ENCODE data around the gene PPARA.
A peak's percentile ranks its signal among the peaks of the same experiment; 100 is the strongest.

Gene PPARA

DNA sequence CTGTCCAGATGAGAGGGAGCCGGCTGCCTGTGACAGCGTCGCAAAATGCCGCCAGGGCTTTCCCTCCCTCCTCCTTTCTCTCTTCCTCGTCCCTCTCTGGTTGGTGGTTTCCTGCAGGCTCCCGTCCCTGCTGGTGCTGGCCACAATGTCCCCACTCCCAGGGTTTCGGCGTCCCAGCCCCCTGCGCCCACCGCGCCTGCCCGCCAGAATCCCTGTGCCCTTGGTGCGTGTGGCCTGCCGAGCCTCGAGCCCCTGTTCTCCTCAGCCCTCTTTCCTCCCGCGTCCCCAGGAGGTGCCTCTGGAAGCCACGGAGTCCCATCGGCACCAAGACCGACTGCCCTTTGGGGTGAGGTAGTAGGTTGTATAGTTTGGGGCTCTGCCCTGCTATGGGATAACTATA lies 37.9 kb upstream of the PPARA start:
- Histone ChIP-seq H3K27ac (replicated peaks) (no peak overlapping the region), H3K27me3 (ENCODE audit: insufficient read depth, poor library complexity, severe bottlenecking) (no peaks in the 10 kb centered on the region), H3K4me3 (replicated peaks; ENCODE audit: insufficient read depth, low read length) (no peak overlapping the region)
- TF ChIP-seq CTCF (IDR thresholded peaks at IDR 0.05; ENCODE audit: insufficient read depth, low read length): no peak
- no peak for DNase-seq (ENCODE audit: low read depth in 1 of 2, low spot score in 1 of 2)

GRCh38 chr22:46113110-46113909 lies 37.0 kb upstream of the PPARA start:
- DNase-seq (ENCODE audit: low read depth in 1 of 2, low spot score in 1 of 2): no peak
- no peaks in the 10 kb centered on the region for H3K27me3 ChIP-seq (ENCODE audit: insufficient read depth, poor library complexity, severe bottlenecking)
- H3K27ac ChIP-seq (replicated peaks): no peak overlapping the region
- no peak overlapping the region for H3K4me3 ChIP-seq (replicated peaks; ENCODE audit: insufficient read depth, low read length)
- peak; percentile 40; the same call in 1 of the 2 replicates for TF ChIP-seq POLR2AphosphoS5 (IDR thresholded peaks at IDR 0.05; ENCODE audit: low read depth)
- no peak for TF ChIP-seq SPI1 (IDR thresholded peaks at IDR 0.05; ENCODE audit: borderline replicate concordance, low read depth)

DNA sequence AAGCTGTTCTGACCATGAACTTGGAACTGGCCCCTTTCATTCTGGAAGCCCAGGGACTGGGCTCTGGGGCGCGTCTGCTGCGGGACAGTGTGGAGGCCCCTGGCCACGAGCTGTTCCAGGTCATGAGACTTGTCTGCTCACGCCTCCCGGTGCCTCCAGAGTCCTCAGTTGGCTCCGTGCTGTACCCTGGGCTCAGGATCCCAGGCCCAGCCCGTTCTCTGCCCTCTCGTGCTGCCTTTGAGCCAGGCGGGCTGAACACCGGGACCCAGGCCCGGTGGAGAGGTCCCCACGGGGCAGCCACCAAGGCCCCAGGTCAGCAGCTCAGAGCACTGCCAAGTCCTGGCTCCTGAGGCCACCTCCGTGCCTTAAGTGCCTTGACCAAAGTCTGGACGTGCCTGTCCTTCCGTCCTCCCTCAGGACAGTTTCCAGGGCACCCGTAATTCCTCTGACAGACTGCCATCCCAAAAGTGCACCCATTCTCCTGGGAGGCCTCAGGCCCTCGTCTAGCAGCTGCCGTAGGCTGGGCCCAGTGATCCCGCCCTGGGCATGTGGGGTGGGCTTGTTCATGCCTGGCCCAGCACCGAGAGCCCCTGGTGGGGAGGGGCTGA lies 36.3 kb upstream of the PPARA start:
- TF ChIP-seq, protein P1, sequence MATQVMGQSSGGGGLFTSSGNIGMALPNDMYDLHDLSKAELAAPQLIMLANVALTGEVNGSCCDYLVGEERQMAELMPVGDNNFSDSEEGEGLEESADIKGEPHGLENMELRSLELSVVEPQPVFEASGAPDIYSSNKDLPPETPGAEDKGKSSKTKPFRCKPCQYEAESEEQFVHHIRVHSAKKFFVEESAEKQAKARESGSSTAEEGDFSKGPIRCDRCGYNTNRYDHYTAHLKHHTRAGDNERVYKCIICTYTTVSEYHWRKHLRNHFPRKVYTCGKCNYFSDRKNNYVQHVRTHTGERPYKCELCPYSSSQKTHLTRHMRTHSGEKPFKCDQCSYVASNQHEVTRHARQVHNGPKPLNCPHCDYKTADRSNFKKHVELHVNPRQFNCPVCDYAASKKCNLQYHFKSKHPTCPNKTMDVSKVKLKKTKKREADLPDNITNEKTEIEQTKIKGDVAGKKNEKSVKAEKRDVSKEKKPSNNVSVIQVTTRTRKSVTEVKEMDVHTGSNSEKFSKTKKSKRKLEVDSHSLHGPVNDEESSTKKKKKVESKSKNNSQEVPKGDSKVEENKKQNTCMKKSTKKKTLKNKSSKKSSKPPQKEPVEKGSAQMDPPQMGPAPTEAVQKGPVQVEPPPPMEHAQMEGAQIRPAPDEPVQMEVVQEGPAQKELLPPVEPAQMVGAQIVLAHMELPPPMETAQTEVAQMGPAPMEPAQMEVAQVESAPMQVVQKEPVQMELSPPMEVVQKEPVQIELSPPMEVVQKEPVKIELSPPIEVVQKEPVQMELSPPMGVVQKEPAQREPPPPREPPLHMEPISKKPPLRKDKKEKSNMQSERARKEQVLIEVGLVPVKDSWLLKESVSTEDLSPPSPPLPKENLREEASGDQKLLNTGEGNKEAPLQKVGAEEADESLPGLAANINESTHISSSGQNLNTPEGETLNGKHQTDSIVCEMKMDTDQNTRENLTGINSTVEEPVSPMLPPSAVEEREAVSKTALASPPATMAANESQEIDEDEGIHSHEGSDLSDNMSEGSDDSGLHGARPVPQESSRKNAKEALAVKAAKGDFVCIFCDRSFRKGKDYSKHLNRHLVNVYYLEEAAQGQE (IDR thresholded peaks at IDR 0.05; ENCODE audit: insufficient replicate concordance, low read depth): no peak
- TF ChIP-seq GABPA (IDR thresholded peaks at IDR 0.05; ENCODE audit: low read depth) (no peak), POLR2AphosphoS5 (IDR thresholded peaks at IDR 0.05; ENCODE audit: low read depth) (no peak), SPI1 (IDR thresholded peaks at IDR 0.05; ENCODE audit: borderline replicate concordance, low read depth) (no peak), CTCF (IDR thresholded peaks at IDR 0.05; ENCODE audit: insufficient read depth, low read length) (no peak)
- Histone ChIP-seq H3K27me3 (ENCODE audit: insufficient read depth, poor library complexity, severe bottlenecking) (no peaks in the 10 kb centered on the region), H3K27ac (replicated peaks) (no peak overlapping the region), H3K4me3 (replicated peaks; ENCODE audit: insufficient read depth, low read length) (no peak overlapping the region)
- DNase-seq (ENCODE audit: low read depth in 1 of 2, low spot score in 1 of 2): no peak

- Histone ChIP-seq H3K4me3 (replicated peaks; ENCODE audit: insufficient read depth, low read length) (no peak overlapping the region), H3K27ac (replicated peaks) (no peak overlapping the region), H3K27me3 (ENCODE audit: insufficient read depth, poor library complexity, severe bottlenecking) (no peaks in the 10 kb centered on the region)
- DNase-seq (ENCODE audit: low read depth in 1 of 2, low spot score in 1 of 2): no peak
- TF ChIP-seq SPI1 (IDR thresholded peaks at IDR 0.05; ENCODE audit: borderline replicate concordance, low read depth): no peak
- no peak for TF ChIP-seq GABPA (IDR thresholded peaks at IDR 0.05; ENCODE audit: low read depth)
- no peak for TF ChIP-seq CTCF (IDR thresholded peaks at IDR 0.05; ENCODE audit: insufficient read depth, low read length)
- TF ChIP-seq, protein P1 (IDR thresholded peaks at IDR 0.05; ENCODE audit: insufficient replicate concordance, low read depth): no peak
- peak; percentile 56; the same call in 1 of the 2 replicates for TF ChIP-seq POLR2AphosphoS5 (IDR thresholded peaks at IDR 0.05; ENCODE audit: low read depth)
Observed at GRCh38 chr22:46114518-46115387, 35.6 kb upstream of the PPARA start.
